Lung (tissue), 12 donors: ENCODE results near the gene DPP3. TPM values are rescaled to one million over a fixed set of nuclear protein-coding genes. Genes with fewer than 3 reads are reported as not detected.

Experiments used
- ATAC-seq: fragments of 200-7000 bp; cut with Tn5 transposase; one replicate; pipeline ENCODE4 v1.9.1; 2020; ENCODE audit warnings: moderate number of reproducible peaks; ENCODE audit not compliant: insufficient read depth, low FRiP score
- DNase-seq, 3 donors: peaks; one replicate each; pipeline ENCODE4 v3.0.0-alpha.2; 2013 to 2017
- H3K27ac ChIP-seq, 2 donors: one replicate each; pipeline ENCODE4 v1.5.1; 2013; ENCODE audit warnings: mild to moderate bottlenecking in 2 of 2, moderate library complexity in 2 of 2, control low read depth in 1 of 2, inconsistent platforms in 1 of 2, low read depth in 1 of 2, low read length in 1 of 2
- H3K27me3 ChIP-seq, 3 donors: one replicate each; pipeline ENCODE4 v1.5.1; 2013; ENCODE audit warnings: low read length in 2 of 3; ENCODE audit not compliant: control insufficient read depth in 3 of 3, insufficient read depth in 3 of 3
- H3K36me3 ChIP-seq, 4 donors: one replicate each; pipeline ENCODE4 v1.5.1; 2013; ENCODE audit warnings: low read length in 4 of 4, mild to moderate bottlenecking in 1 of 4, moderate library complexity in 1 of 4; ENCODE audit not compliant: control insufficient read depth in 4 of 4, insufficient read depth in 4 of 4
- H3K4me1 ChIP-seq, 5 donors: one replicate each; pipeline ENCODE4 v1.5.1; 2013; ENCODE audit warnings: low read length in 5 of 5, mild to moderate bottlenecking in 2 of 5, moderate library complexity in 1 of 5; ENCODE audit not compliant: control insufficient read depth in 5 of 5, insufficient read depth in 5 of 5
- H3K4me3 ChIP-seq: one replicate; pipeline ENCODE4 v1.5.1; 2013; ENCODE audit warnings: mild to moderate bottlenecking, control low read depth, moderate library complexity
- H3K9ac ChIP-seq, 2 donors: one replicate each; pipeline ENCODE4 v1.5.1; 2013; ENCODE audit warnings: low read length in 2 of 2, control low read depth in 1 of 2; ENCODE audit not compliant: insufficient read depth in 1 of 2
- H3K9me3 ChIP-seq, 4 donors: one replicate each; pipeline ENCODE4 v1.5.1; 2013; ENCODE audit warnings: low read length in 3 of 4, mild to moderate bottlenecking in 1 of 4, moderate library complexity in 1 of 4; ENCODE audit not compliant: control insufficient read depth in 4 of 4, insufficient read depth in 3 of 4
- WGBS, 2 donors: extraction: QIAGEN DNeasy Blood & Tissue Kit; methylation state at CpG; one replicate each; pipeline ENCODE4 v1.1.7; 2013; 5-methylcytosine and 5-hydroxymethylcytosine counted together
- polyA plus RNA-seq, 2 donors: library from polyadenylated mRNA; stranded (reverse); fragments of 200-250 nt; gene quantifications; one replicate each; pipeline ENCODE4 v1.2.1, GENCODE V29; 2013
- total RNA-seq, 2 donors: library from RNA; depleted of rRNA in 1 of 2; stranded (reverse); fragments of >200 nt in 1 of 2; gene quantifications; one replicate each; pipeline ENCODE4 v1.2.1, GENCODE V29; 2014 to 2021
- TF ChIP-seq, protein P1 (sequence below): IDR thresholded peaks from 2 replicates; pipeline ENCODE4 v1.5.1; 2012; ENCODE audit warnings: mild to moderate bottlenecking; ENCODE audit errors: control extremely low read depth, extremely low read depth
- donor health status: control.
- donor health status: control.
- donor health status: Bipolar disorder and iron deficiency.
- donor health status: healthy.
- donor health status: DM: yes; HTN: yes; CAD: no.

Gene DPP3
- total and polyA plus RNA-seq, 4 donors, result 25.4 to 76.3 (median 44.7) TPM

- no peak overlapping the region for H3K4me3 ChIP-seq
- TF ChIP-seq, protein P1, sequence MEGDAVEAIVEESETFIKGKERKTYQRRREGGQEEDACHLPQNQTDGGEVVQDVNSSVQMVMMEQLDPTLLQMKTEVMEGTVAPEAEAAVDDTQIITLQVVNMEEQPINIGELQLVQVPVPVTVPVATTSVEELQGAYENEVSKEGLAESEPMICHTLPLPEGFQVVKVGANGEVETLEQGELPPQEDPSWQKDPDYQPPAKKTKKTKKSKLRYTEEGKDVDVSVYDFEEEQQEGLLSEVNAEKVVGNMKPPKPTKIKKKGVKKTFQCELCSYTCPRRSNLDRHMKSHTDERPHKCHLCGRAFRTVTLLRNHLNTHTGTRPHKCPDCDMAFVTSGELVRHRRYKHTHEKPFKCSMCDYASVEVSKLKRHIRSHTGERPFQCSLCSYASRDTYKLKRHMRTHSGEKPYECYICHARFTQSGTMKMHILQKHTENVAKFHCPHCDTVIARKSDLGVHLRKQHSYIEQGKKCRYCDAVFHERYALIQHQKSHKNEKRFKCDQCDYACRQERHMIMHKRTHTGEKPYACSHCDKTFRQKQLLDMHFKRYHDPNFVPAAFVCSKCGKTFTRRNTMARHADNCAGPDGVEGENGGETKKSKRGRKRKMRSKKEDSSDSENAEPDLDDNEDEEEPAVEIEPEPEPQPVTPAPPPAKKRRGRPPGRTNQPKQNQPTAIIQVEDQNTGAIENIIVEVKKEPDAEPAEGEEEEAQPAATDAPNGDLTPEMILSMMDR, result no peak
Measured at GRCh38 chr11:66473167-66473566, 7.1 kb upstream of the DPP3 start.

DNA sequence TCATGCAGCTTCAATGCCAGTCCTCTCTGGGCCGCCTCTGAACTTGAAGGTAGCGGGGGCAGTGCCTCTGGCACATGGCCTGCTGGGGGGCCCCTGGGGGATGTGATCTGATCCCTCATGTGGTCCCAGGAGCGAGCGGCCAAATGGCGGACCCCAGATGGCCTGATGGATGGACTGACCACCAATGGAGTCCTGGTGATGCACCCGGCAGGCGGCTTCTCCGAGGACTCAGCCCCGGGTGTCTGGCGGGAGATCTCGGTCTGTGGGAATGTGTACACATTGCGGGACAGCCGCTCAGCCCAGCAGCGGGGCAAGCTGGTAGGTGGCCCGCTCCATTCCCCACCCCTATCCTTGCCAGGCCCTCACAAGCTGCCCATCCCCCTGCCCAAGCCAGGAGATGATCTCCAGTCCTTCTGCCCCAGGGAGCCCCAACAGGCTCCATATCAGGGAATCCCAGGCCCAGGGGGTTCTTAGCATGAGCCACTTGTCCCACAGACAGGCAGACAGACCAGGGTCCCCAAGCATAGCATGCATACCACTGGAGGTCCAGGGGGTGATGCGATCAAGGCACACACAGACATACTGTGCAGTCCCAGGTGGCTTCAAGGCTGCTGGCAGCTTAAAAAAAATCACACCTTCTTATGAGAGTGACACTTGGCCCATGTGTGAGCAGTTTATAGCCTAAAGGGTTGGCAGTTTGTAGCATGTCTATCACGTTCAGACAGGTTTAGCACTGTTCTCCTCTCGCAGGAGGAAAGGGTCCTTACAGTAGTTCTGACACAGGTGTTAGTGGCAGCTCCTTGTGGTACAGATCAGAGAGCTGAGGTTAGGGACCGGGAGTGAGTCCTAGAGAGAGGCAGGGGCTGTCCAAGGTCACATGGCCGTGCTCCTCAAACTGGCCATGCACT, 6.4 kb upstream of the DPP3 start:
- ATAC-seq (no peak), DNase-seq (no peak)
- no peak overlapping the region for H3K9ac ChIP-seq
- TF ChIP-seq, protein P1, result no peak
- 93 to 97% methylated on average over 20 of the region's 20 CpGs for WGBS, 2 donors
- H3K27me3 ChIP-seq, result no peaks in the 10 kb centered on the region
- no peaks in the 10 kb centered on the region for H3K9me3 ChIP-seq
- no peak overlapping the region for H3K4me3 ChIP-seq
- H3K27ac ChIP-seq, result no peak overlapping the region
- no peaks in the 10 kb centered on the region for H3K4me1 ChIP-seq
- H3K36me3 ChIP-seq, result peaks cover 0 to 18% (median 9%) of the 10 kb centered on the region in 4 donors

More at GRCh38 chr11:66473167-66473566, 7.1 kb upstream of the DPP3 start:
- 94 to 95% methylated on average over 11 of the region's 11 CpGs for WGBS, 2 donors
- Histone ChIP-seq H3K27ac (no peak overlapping the region), H3K4me1 (peaks cover 0 to 1% (median 0%) of the 10 kb centered on the region in 5 donors), H3K36me3 (peaks cover 0 to 18% (median 11%) of the 10 kb centered on the region in 4 donors), H3K27me3 (no peaks in the 10 kb centered on the region), H3K9me3 (no peaks in the 10 kb centered on the region), H3K9ac (no peak overlapping the region)
- DNase-seq (no peak), ATAC-seq (no peak)

DNA sequence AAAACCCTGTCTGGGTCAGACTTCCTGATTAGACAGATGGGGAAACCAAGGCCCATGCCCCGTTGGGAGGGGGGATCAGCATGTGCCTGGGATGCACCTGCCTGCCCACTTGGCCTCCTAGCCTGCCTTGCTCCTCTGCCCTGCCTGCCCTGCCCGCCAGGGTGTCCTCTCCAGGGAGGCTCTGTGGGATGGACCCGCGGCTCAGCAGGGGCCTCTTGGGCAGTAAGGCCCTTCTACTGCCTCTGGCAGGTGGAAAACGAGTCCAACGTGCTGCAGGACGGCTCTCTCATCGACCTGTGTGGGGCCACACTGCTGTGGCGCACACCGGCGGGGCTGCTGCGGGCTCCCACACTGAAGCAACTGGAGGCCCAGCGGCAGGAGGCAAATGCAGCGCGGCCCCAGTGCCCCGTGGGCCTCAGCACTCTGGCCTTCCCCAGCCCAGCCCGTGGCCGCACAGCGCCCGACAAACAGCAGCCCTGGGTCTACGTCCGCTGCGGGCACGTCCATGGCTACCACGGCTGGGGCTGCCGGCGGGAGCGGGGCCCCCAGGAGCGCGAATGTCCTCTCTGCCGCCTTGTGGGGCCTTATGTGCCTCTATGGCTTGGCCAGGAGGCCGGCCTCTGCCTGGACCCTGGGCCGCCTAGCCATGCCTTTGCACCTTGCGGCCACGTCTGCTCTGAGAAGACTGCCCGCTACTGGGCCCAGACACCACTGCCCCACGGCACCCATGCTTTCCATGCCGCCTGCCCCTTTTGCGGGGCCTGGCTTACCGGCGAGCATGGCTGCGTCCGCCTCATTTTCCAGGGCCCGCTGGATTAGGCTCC, 4.7 kb upstream of the DPP3 start:
- no peak overlapping the region for H3K4me3 ChIP-seq
- TF ChIP-seq, protein P1, result no peak
- ATAC-seq (no peak), DNase-seq (no peak)
- no peaks in the 10 kb centered on the region for H3K27me3 ChIP-seq
- H3K36me3 ChIP-seq, result peaks cover 0 to 18% (median 6%) of the 10 kb centered on the region in 4 donors
- H3K4me1 ChIP-seq, result peaks cover 0 to 7% (median 4%) of the 10 kb centered on the region in 5 donors
- H3K9ac ChIP-seq, result no peak overlapping the region
- 94% methylated on average over 44 of the region's 44 CpGs for WGBS, 2 donors
- no peaks in the 10 kb centered on the region for H3K9me3 ChIP-seq
- H3K27ac ChIP-seq, result no peak overlapping the region
